Mesenchymal stem cell (in vitro differentiated cells and primary cell): ENCODE measurements around the gene TRPC4.
A peak's percentile ranks its signal among the peaks of the same experiment; 100 is the strongest.

ENCODE experiments used
- DNase-seq: peaks from one replicate; pipeline ENCODE4 v3.0.0-alpha.2; 2013
- H2AFZ ChIP-seq: one replicate; pipeline ENCODE4 v1.6.1; 2013; ENCODE audit warnings: low read depth, mild to moderate bottlenecking, control low read depth, inconsistent platforms, low read length, moderate library complexity
- H2AK5ac ChIP-seq: 2 replicates; pipeline ENCODE4 v1.6.1; 2013; ENCODE audit warnings: low read length, moderate library complexity, mild to moderate bottlenecking, inconsistent platforms; ENCODE audit not compliant: severe bottlenecking
- H2BK120ac ChIP-seq: one replicate; pipeline ENCODE4 v1.6.1; 2013; ENCODE audit warnings: low read depth, mild to moderate bottlenecking, inconsistent platforms, low read length, moderate library complexity
- H2BK12ac ChIP-seq, 2 experiments: one replicate each; pipeline ENCODE4 v1.6.1; 2013; ENCODE audit warnings: inconsistent platforms in 2 of 2, low read length in 2 of 2, mild to moderate bottlenecking in 2 of 2, moderate library complexity in 2 of 2, control low read depth in 1 of 2
- H2BK15ac ChIP-seq: one replicate; pipeline ENCODE4 v1.6.1; 2013; ENCODE audit warnings: mild to moderate bottlenecking, low read depth, inconsistent platforms; ENCODE audit not compliant: poor library complexity, severe bottlenecking
- H2BK5ac ChIP-seq: 2 replicates; pipeline ENCODE4 v1.6.1; 2013; ENCODE audit warnings: low read depth, mild to moderate bottlenecking, low read length, control low read depth, inconsistent platforms; ENCODE audit not compliant: poor library complexity, severe bottlenecking
- H3K14ac ChIP-seq, 2 experiments: one replicate each; pipeline ENCODE4 v1.6.1; 2013; ENCODE audit warnings: inconsistent platforms in 2 of 2, low read length in 2 of 2, control low read depth in 1 of 2, mild to moderate bottlenecking in 1 of 2, moderate library complexity in 1 of 2
- H3K18ac ChIP-seq, 2 experiments: one replicate each; pipeline ENCODE4 v1.6.1; 2013; ENCODE audit warnings: inconsistent platforms in 2 of 2, low read length in 2 of 2, control low read depth in 1 of 2, low read depth in 1 of 2, mild to moderate bottlenecking in 1 of 2
- H3K23ac ChIP-seq, 2 experiments: one replicate each; pipeline ENCODE4 v1.6.1; 2013; ENCODE audit warnings: inconsistent platforms in 2 of 2, low read length in 2 of 2, mild to moderate bottlenecking in 2 of 2, moderate library complexity in 2 of 2, control low read depth in 1 of 2
- H3K27ac ChIP-seq: 2 replicates; pipeline ENCODE4 v1.5.1; 2013; ENCODE audit warnings: mild to moderate bottlenecking, moderate library complexity, low read length, control low read depth, inconsistent platforms; ENCODE audit not compliant: poor library complexity, severe bottlenecking
- H3K27me3 ChIP-seq, 2 experiments: 2 replicates each; pipeline versions ENCODE4 v1.6.1 to v1.7.0; 2013; ENCODE audit warnings: low read length in 2 of 2, mild to moderate bottlenecking in 2 of 2, moderate library complexity in 2 of 2, control low read depth in 1 of 2, inconsistent platforms in 1 of 2; ENCODE audit not compliant: control insufficient read depth in 1 of 2, insufficient read depth in 1 of 2
- H3K36me3 ChIP-seq, 2 experiments: 2 replicates each; pipeline versions ENCODE4 v1.6.1 to v1.7.0; 2013; ENCODE audit warnings: low read length in 2 of 2, control low read depth in 1 of 2, inconsistent platforms in 1 of 2, low read depth in 1 of 2, mild to moderate bottlenecking in 1 of 2; ENCODE audit not compliant: insufficient read depth in 2 of 2, control insufficient read depth in 1 of 2
- H3K4ac ChIP-seq, 2 experiments: one replicate each; pipeline ENCODE4 v1.6.1; 2013; ENCODE audit warnings: inconsistent platforms in 2 of 2, low read length in 2 of 2, mild to moderate bottlenecking in 2 of 2, moderate library complexity in 2 of 2, control low read depth in 1 of 2, low read depth in 1 of 2
- H3K4me1 ChIP-seq: 2 replicates; pipeline ENCODE4 v1.6.1; 2013; ENCODE audit warnings: low read depth, low read length, control low read depth; ENCODE audit not compliant: control insufficient read depth, insufficient read depth
- H3K4me2 ChIP-seq: 2 replicates; pipeline ENCODE4 v1.6.1; 2013; ENCODE audit warnings: low read length, mild to moderate bottlenecking, inconsistent platforms; ENCODE audit not compliant: poor library complexity, severe bottlenecking
- H3K4me3 ChIP-seq, 2 experiments: 2 replicates each; pipeline versions ENCODE4 v1.5.1 to v1.7.0; 2013; ENCODE audit warnings: low read length in 2 of 2, mild to moderate bottlenecking in 2 of 2, control low read depth in 1 of 2, low read depth in 1 of 2; ENCODE audit not compliant: insufficient read depth in 1 of 2
- H3K79me1 ChIP-seq: replicated peaks from 2 replicates; pipeline ENCODE4 v1.6.1; 2013; ENCODE audit warnings: mild to moderate bottlenecking, control low read depth, low read length, inconsistent platforms; ENCODE audit not compliant: poor library complexity, severe bottlenecking
- H3K9ac ChIP-seq: 2 replicates; pipeline ENCODE4 v1.7.0; 2013; ENCODE audit warnings: mild to moderate bottlenecking, low read length, moderate library complexity
- H3K9me3 ChIP-seq: 2 replicates; pipeline ENCODE4 v1.7.0; 2013; ENCODE audit warnings: mild to moderate bottlenecking, low read length; ENCODE audit not compliant: control insufficient read depth
- H4K8ac ChIP-seq: one replicate; pipeline ENCODE4 v1.6.1; 2013; ENCODE audit warnings: inconsistent platforms, mild to moderate bottlenecking, low read length, moderate library complexity
- H4K91ac ChIP-seq: one replicate; pipeline ENCODE4 v1.6.1; 2013; ENCODE audit warnings: mild to moderate bottlenecking, low read length, inconsistent platforms
- WGBS: methylation state at CpG from one replicate; pipeline ENCODE4 v1.1.7; 2013; ENCODE audit warnings: mixed read lengths; 5-methylcytosine and 5-hydroxymethylcytosine counted together

The TRPC4 gene

GRCh38 chr13:37870895-37871550 is 1.5 kb upstream of the TRPC4 start:
- Histone ChIP-seq H3K4me2 (peak overlapping the region; percentile 75), H4K91ac (no peak overlapping the region), H3K36me3 (no peaks in the 10 kb centered on the region), H2BK15ac (no peak overlapping the region), H2BK5ac (no peak overlapping the region), H2BK120ac (no peak overlapping the region), H3K9me3 (no peaks in the 10 kb centered on the region), H3K9ac (peak overlapping the region; percentile 48), H3K4me1 (peaks cover 15% of the 10 kb centered on the region), H3K27me3 (no peaks in the 10 kb centered on the region), H3K4ac (no peak overlapping the region), H3K18ac (peak overlapping the region; percentile 13 to 42), H3K4me3 (peak overlapping the region in 1 of 2 experiments; percentile 91), H3K23ac (no peak overlapping the region), H3K14ac (no peak overlapping the region), H2AFZ (no peak overlapping the region), H2AK5ac (no peak overlapping the region), H2BK12ac (no peak overlapping the region), H3K27ac (peak overlapping the region; percentile 53), H3K79me1 (no peaks in the 10 kb centered on the region), H4K8ac (no peak overlapping the region)
- DNase-seq = peak; percentile 81
- WGBS = 8% methylated on average over 8 of the region's 10 CpGs

- Histone ChIP-seq H3K18ac (peak overlapping the region; percentile 42 to 51), H3K9me3 (no peaks in the 10 kb centered on the region), H3K27ac (no peak overlapping the region), H3K27me3 (no peaks in the 10 kb centered on the region), H4K91ac (no peak overlapping the region), H2AFZ (no peak overlapping the region), H3K14ac (no peak overlapping the region), H3K79me1 (no peaks in the 10 kb centered on the region), H3K4me2 (peak overlapping the region; percentile 75), H3K36me3 (no peaks in the 10 kb centered on the region), H2AK5ac (no peak overlapping the region), H2BK15ac (no peak overlapping the region), H4K8ac (no peak overlapping the region), H3K4me3 (peak overlapping the region in 1 of 2 experiments; percentile 91), H2BK120ac (no peak overlapping the region), H3K23ac (no peak overlapping the region), H2BK5ac (no peak overlapping the region), H3K4ac (no peak overlapping the region), H3K4me1 (peaks cover 15% of the 10 kb centered on the region), H3K9ac (peak overlapping the region; percentile 79), H2BK12ac (peak overlapping the region in 1 of 2 experiments; percentile 71)
- DNase-seq = no peak
- 40% methylated on average over 8 of the region's 9 CpGs for WGBS
These were observed 895 bp upstream of the TRPC4 start for GRCh38 chr13:37870489-37870845.

GRCh38 chr13:37869506-37869755 is 141 bp downstream of the TRPC4 start:
- no peak for DNase-seq
- Histone ChIP-seq H3K4me2 (peak overlapping the region; percentile 75), H4K8ac (no peak overlapping the region), H3K4me3 (peak overlapping the region; percentile 61 to 91), H2AK5ac (no peak overlapping the region), H3K27me3 (no peaks in the 10 kb centered on the region), H2AFZ (peak overlapping the region; percentile 43), H3K9me3 (no peaks in the 10 kb centered on the region), H4K91ac (no peak overlapping the region), H3K14ac (no peak overlapping the region), H2BK120ac (no peak overlapping the region), H2BK15ac (peak overlapping the region; percentile 12), H3K27ac (no peak overlapping the region), H3K36me3 (no peaks in the 10 kb centered on the region), H2BK12ac (peak overlapping the region in 1 of 2 experiments; percentile 79), H3K79me1 (no peaks in the 10 kb centered on the region), H3K9ac (peak overlapping the region; percentile 79), H3K4me1 (peaks cover 15% of the 10 kb centered on the region), H2BK5ac (no peak overlapping the region), H3K23ac (peak overlapping the region in 1 of 2 experiments; percentile 79), H3K4ac (no peak overlapping the region), H3K18ac (peak overlapping the region; percentile 16 to 61)
- under 1% methylated on average over 18 of the region's 19 CpGs for WGBS

- H3K36me3 ChIP-seq = no peaks in the 10 kb centered on the region
- no peaks in the 10 kb centered on the region for H3K27me3 ChIP-seq
- H3K23ac ChIP-seq = no peak overlapping the region
- H3K4me2 ChIP-seq = peak overlapping the region; percentile 75
- peak overlapping the region; percentile 12 for H2BK15ac ChIP-seq
- peak overlapping the region; percentile 61 to 91 for H3K4me3 ChIP-seq
- H2BK5ac ChIP-seq = peak overlapping the region; percentile 33
- H2AK5ac ChIP-seq = no peak overlapping the region
- peak overlapping the region in 1 of 2 experiments; percentile 57 for H2BK12ac ChIP-seq
- no peak overlapping the region for H2BK120ac ChIP-seq
- no peaks in the 10 kb centered on the region for H3K9me3 ChIP-seq
- peak overlapping the region; percentile 8 for H4K8ac ChIP-seq
- no peaks in the 10 kb centered on the region for H3K79me1 ChIP-seq
- peak; percentile 65 for DNase-seq
- WGBS = under 1% methylated on average over 27 of the region's 27 CpGs
- peak overlapping the region; percentile 43 for H2AFZ ChIP-seq
- H3K14ac ChIP-seq = no peak overlapping the region
- H4K91ac ChIP-seq = no peak overlapping the region
- peak overlapping the region; percentile 79 for H3K9ac ChIP-seq
- peaks cover 15% of the 10 kb centered on the region for H3K4me1 ChIP-seq
- no peak overlapping the region for H3K27ac ChIP-seq
- H3K18ac ChIP-seq = peak overlapping the region; percentile 16 to 61
- peak overlapping the region in 1 of 2 experiments; percentile 80 for H3K4ac ChIP-seq
These were observed 674 bp downstream of the TRPC4 start for GRCh38 chr13:37868691-37869505.
